Gastrocnemius medialis (tissue), 4 donors: ENCODE results near the gene OR52N1.

Source experiments
- POLR2A ChIP-seq, 2 donors: fragments of 450-650 bp; IDR thresholded peaks; one replicate each; pipeline ENCODE4 v1.6.1; 2017; ENCODE audit warnings: antibody characterized with exemption in 2 of 2, mild to moderate bottlenecking in 2 of 2, moderate library complexity in 2 of 2
- TF ChIP-seq, protein P1 (sequence below), 5 experiments: fragments of 450-650 bp in 3 of 5; fragments of 200-600 bp in 2 of 5; sonication (generic) in 2 of 5; IDR thresholded peaks in 4 of 5; conservative IDR thresholded peaks in 1 of 5; 1 replicate in 4 of 5; 2 replicates in 1 of 5; pipeline ENCODE4 v1.5.1; 2016 to 2019; ENCODE audit warnings: antibody characterized with exemption in 5 of 5, mild to moderate bottlenecking in 3 of 5, moderate library complexity in 3 of 5

- TF ChIP-seq POLR2A (IDR thresholded peaks at IDR 0.05) = no peak
- TF ChIP-seq, protein P1, sequence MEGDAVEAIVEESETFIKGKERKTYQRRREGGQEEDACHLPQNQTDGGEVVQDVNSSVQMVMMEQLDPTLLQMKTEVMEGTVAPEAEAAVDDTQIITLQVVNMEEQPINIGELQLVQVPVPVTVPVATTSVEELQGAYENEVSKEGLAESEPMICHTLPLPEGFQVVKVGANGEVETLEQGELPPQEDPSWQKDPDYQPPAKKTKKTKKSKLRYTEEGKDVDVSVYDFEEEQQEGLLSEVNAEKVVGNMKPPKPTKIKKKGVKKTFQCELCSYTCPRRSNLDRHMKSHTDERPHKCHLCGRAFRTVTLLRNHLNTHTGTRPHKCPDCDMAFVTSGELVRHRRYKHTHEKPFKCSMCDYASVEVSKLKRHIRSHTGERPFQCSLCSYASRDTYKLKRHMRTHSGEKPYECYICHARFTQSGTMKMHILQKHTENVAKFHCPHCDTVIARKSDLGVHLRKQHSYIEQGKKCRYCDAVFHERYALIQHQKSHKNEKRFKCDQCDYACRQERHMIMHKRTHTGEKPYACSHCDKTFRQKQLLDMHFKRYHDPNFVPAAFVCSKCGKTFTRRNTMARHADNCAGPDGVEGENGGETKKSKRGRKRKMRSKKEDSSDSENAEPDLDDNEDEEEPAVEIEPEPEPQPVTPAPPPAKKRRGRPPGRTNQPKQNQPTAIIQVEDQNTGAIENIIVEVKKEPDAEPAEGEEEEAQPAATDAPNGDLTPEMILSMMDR (IDR thresholded peaks at IDR 0.05 in 4 of 5, conservative IDR thresholded peaks at IDR 0.05 in 1 of 5) = no peak
Observed at GRCh38 chr11:5815534-5815933, 24.5 kb upstream of the OR52N1 start.
